T-helper 9 cell (primary cell): Measurements from ENCODE around the gene CCDC51.

Source experiments
- DNase-seq: peaks from one replicate; pipeline ENCODE4 v3.0.0-alpha.2; 2020

The CCDC51 gene

DNA sequence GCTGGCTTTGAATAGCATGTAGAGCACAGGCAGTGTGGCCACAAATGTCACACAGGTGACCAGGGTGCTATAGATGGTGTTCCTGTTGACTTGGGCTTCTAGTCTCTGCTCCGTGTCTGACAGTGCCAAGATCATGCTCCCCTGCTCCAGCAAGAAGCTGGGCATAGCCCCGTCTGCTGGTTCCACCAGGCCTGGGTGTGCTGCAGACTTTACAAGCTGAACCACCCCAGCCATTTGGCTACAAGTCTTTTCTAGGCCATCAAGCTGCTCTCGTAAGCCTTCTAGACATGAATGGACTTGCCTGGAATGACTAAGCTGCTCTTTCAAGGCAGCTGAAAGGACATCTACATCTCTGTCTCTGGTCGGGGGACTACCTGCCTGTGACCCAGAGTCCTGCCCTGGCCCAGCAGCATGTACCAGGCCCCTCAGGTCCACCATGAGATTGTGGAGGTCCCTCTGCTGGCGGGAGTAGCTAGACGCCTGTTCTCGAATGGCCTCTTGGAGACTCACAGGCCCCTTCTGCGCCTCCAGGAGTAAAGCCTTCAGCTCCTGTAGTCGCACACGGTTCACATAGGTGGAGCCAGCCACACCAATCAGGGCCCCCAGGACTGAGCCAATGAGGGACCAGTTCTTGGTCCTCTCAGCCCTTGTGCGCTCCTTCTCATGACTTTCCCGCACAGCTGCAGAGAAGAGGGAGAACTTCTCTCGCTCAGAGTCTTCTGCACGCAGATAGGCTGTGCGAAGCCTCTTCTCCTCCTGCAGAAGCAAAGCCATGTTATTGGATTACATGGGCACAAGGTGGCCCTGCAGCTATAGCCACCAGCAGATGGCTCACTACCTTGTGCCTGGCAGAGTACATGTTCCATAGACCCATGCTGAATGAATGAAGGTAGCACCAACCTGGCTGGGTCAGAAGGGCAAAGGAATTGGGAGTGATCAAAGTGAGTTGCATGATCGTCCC, 7.2 kb downstream of the CCDC51 start:
- no peak for DNase-seq

DNA sequence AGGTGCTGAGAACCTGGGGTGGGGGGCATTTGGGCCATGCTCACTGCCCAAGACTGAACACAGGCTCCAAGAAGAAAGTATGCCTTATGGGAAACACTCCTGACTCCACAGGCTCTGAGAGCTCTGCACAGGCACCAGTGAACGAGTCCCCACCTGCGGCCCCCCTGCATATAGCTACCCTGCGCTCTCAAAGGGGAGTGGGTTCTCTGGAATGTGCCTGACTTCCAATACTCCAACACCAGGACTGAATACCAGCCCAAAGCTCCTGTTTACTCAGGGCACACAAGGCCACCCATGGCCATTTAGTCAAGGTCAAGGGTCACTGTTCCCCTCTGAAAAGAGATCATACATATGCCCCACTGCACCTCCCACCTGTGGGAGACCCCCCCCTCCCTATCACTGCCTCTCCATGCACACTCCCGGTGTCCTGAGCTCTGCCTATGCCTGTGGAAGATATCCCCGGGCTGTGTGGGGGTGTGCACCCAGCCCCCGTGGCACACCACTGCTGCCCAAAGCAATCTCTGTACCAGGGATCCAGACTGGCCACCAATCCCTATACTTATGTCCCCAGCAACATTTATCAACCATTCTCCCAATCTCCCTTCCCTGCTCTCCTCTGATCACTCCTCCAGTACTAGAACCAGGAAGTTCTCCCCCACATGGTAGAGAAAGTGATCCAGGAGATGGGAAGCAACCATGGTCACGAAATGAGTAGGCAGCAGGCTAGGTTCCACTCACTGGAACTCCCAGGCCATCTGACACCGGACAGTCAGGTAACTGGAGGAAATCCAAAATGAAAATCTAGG, 8.5 kb downstream of the CCDC51 start:
- DNase-seq = no peak

- DNase-seq = no peak
These were observed 9.2 kb downstream of the CCDC51 start for GRCh38 chr3:48430708-48431101.

GRCh38 chr3:48429960-48430707, 9.8 kb downstream of the CCDC51 start, which contains the start of gene PLXNB1:
Gene PLXNB1 (minus strand): TSS chr3:48430086. CDS start chr3:48424611, 5,475 bp downstream.
- no peak for DNase-seq

DNA sequence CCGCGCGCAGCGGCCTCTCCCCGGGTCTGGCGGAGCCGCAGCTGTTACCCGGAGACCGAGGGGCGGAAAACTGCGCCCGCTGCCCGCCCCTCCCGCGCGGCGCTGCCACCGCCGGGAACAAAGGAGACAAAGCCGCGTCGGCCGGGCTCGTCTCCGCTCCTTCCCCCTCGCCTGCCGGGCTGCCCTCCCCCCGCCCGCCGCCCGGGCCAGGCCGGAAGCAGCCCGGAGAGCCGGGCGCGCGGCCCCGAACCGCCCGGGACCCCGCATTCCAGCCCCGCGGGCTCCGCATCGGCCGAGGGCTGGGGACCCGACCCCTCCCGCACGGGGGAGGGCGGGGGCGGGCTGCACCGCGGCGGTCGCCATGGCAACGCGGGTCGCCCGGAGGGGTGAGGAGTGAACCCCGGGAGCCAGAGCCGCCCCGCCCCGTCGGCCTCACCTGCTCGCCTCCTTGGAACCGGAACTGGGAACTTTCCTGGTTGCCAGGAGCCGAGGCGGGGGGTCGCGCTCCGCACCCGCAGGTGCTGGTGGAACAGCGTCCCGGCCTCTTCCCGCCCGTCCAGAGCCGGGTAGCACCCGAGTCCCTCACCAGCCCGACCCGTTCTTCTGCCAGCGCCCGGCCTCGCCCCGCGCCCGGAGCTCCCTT, 10.5 kb downstream of the CCDC51 start:
- peak; percentile 62 for DNase-seq

- DNase-seq = no peak
These were observed 11.2 kb downstream of the CCDC51 start for GRCh38 chr3:48428572-48429316.

DNA sequence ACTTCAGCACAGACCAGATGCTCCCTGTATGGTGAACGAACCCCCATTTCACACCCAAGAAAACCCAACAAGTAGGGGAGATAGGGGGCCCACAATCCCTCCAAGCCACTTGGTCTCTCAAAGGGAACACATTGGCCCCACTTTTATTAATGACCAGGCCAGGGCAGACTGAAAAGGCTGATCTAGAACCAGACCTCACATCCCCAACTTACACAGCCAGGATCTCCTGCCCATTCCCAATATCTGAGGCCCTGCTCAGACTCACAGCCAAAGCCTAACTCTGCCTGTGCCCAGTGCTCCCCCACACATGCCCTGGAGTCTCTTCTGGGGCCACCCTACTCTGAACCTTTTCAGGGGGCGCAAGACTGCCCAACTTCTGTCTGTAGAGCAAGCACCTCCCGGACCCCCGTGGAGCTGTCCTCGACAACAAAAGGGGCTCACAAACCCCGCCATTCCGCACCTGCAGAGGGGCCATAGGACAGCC, 11.8 kb downstream of the CCDC51 start:
- DNase-seq = no peak

DNA sequence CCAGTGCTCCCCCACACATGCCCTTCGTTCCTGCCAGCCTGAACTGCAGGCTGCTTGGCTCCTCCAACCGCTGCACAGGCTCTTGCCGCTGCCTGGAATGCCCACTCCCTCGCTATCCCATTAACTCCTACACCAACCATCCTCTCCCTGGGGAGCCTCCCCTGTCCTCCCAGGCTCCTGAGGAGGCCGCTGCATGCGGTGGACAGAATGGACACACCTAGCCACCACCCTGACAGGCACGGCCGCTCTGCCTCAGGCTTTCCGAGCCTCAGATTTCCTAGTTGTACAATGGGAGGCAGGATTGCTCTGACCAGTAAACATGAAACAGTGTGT, 12.3 kb downstream of the CCDC51 start:
- no peak for DNase-seq

DNA sequence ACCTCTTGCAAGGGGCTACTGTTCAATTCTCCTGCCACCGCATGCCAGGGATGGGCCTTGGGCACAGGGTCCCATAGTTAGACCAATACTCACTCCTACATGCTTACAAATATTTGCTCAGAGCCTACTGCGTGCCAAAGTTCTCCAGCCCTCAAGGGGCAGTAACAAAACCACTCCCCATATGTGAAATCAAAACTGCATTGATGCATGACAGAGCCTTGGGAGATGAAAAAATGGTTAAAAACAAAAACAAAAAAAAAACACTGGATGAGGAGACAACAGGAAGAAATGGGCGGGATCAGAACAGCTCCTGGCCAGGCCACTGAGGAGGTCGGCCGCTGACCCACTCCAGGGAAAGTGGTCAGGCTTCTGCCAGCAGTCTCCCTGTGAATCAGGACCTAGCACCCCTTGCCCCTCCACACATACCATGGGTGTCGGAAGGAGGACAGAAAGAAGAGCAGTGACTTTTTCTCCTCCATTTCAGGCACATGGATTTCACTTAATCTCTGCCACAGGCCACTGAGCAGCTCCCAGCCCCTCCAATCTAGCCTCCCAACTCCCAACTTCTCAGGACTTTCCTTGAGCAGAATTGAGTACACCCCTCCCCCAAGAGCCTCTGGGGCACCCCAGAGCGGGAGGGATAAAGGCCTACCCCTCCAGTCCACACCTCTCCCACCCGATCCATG, 12.8 kb downstream of the CCDC51 start:
- DNase-seq = no peak

DNA sequence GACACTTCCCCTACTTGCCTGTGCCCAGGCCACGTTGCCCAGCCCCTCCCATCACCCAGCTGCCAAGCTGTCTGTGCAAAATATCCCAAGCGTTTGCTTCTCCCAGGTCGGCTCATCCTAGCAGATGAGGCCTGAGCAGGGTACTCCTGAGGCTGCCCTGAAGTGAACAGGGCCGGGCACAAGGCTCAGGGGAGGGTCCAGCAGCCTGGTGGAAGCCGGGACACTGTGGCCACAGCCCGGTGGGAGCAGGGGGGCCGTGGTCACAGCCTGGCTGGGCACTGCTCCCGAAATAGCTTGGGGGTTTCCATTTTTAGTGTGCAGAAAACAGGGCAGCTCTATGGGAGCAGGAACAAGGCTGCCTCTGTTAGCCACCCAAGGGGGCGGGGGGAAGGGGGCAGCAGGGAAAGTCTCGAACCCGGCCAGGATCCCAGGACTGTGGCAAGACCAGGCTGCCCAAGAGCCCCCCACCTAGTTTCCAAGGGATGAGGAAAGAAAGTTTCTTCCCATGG, 13.5 kb downstream of the CCDC51 start:
- no peak for DNase-seq

- DNase-seq = no peak
These were observed 14.6 kb downstream of the CCDC51 start for GRCh38 chr3:48425281-48425812.

DNA sequence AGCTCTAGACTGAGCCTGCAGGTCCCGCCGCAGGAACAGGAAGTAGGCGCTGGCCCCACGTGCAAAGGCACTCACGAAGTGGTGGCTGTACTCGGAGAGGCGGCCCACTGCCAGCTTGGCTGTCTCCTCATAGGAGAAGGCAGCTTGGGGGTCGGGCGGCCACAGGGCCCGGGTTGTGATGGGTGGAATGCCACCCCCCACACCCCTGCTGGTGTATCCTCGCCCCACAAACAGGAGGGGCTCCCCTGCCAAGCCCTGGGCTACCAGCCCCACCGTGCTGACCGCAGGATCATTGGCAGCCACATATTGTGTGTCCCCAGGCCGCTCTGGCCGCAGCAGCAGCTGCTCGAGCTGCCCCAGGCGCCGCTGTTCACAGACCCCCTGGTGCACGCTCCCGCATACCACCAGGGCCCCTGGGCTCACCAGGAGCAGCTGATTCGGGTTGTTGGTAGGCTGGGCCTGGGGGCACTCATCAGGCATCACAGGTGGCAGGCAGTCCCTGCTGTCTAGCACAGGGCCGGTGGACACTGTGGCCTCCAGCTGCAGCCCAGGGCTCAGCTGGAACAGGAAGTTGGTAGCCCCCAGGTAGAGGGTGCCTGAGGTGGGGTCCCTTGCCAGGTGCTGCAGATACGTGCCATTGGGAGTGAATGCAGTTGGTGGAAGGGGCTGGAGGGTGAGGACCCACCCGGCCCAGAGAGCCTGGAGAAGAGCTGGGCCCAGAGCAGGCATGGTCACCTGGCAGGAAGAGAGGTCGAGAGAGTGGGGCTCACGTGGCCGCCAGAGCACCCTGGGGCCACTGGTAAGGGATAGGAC, 15.8 kb downstream of the CCDC51 start:
- DNase-seq = no peak

GRCh38 chr3:48423241-48423882, 16.6 kb downstream of the CCDC51 start:
- DNase-seq = no peak

DNA sequence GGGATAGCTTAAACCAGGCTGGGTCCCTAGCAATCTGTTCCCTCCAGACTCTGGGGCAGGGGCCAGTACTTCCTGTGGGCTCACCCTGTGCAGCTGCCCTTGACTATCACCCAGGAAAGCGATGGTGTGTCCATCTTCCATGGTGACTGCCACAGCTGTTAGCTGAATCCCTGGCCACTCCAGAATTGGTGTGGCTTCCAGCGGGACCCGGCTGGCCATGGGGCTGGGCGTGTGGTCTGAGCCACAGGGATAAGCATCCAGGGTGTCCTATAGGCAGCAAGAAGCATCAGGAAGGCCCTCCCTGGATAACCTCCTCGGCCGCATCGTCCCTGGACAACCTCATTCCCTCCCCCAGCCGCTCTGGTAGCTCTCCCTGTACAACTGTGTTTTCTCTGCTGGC, 17.2 kb downstream of the CCDC51 start:
- DNase-seq = no peak

- no peak for DNase-seq
These were observed 17.6 kb downstream of the CCDC51 start for GRCh38 chr3:48422272-48422671.

DNA sequence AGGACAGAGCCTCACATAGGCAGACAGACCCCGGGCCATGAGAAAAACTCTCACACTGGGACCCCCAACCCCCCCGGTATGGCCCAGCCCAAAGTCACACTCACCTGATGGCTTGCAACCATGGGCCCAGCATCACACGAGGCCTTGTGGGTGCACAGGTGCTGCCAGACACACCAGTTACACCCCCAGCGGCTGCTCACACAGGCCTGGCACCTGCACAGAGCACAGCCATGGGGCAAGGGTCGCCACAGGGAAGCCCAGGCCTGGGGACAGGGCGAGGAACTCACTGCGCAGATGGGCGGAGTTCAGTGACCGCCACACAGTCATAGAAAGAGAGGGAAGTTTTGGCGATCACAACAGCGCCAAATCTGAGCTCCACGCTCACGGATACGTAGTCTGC, 19.4 kb downstream of the CCDC51 start:
- no peak for DNase-seq

GRCh38 chr3:48419597-48419996, 20.3 kb downstream of the CCDC51 start:
- no peak for DNase-seq

DNA sequence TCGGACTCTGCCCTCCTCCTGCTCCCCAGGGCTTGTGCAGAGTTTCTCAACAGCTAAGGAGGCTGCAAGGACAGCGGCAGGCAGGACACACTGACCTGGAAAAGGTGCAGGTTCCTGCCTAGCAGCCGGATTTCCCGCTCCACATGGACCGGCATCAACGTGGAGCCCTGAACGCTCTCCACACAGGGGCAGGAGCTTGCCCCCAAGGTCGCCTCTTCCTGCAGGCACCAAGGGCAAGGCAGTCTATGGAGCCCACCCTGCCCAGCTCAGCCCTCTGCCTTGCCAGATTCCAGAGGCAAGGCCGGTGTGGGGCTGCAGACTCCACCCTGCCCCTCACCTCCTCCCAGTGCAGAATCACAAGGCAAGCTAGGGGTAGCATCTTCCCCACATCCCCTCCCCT, 20.8 kb downstream of the CCDC51 start:
- DNase-seq = no peak

DNA sequence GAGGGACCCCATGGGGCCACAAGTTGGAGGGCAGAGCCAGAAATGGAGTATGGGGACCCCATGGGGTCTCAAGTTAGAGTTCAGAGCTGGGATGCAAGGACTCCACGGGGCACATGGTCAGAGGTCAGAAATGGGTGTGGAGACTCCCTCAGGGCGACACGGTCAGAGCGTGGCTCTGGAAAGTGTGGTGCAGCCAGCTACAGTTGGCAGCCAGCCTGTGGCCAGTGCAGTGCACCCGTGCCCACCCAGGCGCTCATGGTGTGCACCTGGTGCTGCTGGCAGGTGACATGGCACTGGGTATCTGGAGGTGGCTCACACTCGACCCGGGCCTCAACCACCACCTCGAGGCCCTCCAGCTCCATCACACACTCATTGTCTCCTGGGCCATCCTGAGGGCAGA, 21.3 kb downstream of the CCDC51 start:
- no peak for DNase-seq
